HG02885 (cell line): ENCODE measurements around the gene FHL2.

Source experiments
- ATAC-seq: cut with Tn5 transposase; IDR thresholded peaks from one replicate; pipeline ENCODE4 v1.9.1; 2021; ENCODE audit warnings: mild to moderate bottlenecking; ENCODE audit not compliant: unreplicated experiment, poor library complexity

FHL2 gene

DNA sequence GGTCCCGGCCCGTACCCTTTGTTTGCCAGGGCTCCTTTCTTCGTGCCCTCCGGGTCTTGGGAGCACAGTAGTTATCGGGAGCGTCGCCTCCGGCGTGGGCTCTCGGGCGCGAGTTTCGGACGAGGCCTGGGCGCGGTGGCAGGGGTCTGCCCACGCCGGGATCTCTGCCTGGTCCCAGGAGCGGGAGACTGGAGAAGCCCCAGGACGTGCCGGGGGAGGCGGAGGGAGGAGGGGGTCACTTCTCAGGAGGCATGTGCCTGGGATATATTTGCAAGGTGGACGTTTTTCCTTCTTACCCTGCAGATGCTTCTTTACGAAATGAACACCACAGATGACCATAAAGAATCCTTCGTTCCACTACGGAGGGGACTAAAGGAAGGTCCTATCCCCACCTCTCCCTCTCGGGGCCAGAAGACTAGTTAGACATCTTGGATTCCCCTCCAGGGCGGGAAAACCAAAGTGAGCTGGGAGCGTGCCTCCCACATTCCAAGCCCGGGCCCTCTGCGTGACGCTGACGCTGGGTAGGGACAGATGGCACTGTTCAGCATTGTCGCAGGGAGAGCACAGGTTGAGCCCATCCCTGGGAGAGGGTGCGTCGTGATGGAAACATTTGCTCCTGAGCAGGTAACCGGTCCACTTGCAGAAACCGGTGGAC lies 483 bp upstream of the FHL2 start:
- ATAC-seq: no peak

DNA sequence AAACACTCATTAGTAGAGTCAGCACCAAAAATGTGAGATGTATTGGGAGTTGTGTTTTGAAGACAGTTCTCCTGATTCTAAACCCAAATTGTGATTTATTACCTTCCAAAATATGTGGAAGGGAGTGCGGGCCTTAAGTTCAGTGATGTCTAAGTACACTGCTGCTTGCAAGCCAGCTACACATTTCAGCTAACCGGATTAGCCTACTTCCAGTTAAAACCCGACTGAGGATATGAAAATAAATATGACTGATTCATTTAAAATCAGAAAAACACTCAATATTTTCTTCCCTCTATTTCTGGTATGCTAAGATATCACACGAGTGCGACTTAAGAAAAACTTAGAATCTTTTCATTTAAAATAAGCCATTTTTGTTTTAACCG lies 907 bp downstream of the FHL2 start:
- no peak for ATAC-seq

DNA sequence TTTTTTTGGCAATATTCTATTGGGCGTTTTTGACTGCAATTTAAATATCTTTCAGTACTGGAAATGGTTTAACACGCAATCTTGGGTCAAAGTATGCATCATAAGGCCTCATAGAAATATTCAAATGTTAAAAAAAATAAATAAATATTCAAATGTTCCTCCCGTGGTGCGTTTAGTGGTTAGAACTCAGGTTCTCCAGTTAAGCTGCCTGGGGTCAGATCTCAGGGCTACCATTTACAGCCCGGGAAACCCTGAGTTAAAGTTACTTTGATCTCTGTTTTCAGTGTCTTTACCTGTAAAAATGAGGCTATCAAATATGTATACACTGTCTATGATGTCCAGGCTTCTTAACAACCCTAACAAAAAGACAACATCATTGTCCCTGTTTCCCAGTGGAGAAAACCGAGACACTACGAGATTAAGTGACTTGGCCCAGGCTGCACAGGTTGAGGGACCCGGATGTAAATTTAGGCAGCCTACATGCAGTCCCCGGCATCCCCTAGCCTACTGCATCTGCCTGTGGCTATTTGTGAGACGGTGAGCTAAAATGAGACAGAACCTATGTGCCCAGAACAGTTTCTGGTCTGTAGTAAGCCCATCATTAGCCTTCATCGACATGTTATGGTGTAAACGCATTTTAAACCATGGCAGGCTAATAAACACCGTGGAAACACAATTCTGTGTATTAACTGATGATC lies 1.7 kb downstream of the FHL2 start:
- ATAC-seq: no peak

DNA sequence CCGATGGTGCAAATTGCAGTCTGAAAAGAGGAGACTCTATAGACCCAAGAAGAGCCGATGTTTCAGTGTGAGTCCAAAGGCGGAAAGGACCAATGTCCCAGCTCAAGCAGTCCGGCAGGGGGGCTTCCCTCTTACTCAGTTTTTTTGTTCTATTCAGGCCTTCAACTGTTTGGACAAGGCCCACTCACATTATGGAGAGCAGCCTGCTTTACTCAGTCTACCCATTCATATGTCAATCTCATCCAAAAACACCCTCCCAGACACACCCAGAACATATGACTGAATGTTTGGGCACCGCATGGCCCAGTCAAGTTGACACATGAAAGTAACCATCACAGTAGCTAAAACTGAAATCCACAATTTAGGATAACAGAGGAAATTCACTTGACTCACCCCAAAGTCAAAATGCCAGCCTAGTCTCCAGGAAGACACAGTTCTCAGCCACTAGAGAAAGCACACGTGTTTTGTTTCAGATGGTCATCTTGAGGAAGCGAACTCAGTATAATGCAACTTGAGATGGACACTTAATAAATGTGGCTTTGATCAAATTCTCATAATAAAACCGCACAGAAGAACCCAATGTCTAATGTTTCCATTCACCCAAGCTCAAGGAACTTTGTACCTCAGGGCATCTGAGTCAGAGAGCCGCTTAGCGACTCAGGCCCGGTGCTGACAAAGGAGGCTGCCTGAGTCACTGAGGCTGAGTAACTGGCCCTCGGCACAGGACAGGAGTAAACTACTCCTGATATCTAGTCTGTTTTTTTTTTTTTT lies 2.4 kb downstream of the FHL2 start:
- no peak for ATAC-seq

DNA sequence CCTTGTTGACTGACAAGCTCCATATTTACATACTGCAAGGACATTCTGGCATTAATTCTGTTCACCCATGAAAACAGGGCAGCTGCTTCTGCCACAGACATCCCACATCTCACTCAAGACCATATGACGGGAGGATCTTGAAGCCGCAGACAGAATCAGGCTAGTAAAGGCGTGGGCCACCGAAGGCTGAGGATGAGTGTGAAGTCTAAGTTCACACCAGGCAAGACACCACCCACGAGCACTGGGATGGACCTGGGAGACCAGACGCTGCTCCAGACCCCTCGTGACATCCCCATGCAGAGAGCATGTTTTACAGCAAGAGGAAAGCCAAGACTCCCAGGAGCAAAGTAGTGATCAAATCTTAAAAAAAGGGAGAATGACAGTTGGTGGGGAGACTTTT lies 3.2 kb downstream of the FHL2 start:
- no peak for ATAC-seq

DNA sequence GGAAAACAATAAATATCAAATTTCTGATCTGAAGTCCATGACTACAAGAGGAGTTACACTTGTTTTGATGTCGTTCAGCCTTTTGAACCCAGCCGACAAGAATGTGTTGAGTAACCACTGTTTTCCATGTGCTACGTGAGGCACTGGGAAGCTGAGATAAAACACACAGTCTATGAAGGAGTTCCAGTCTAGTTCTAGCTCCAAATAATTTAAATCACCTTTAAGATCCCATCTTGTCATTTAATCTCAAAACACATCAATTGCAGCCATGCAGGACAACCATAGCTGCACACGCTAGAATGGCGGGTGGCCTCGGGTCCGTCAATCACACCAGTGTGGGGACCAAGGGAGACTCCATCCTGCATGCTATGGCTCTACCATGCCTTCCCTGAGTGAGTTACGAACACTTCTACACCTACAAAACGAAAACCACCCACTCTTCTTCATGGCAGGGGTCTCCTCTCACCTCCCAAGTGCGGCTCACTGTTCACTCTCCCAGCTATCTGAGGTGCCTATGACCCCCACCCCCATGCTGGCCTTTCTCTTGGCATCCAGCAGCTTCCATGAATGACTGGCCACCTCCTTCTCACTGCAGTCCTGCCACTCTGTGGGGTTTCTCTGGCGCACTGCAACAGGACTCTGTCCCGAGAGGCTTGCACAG lies 3.8 kb downstream of the FHL2 start:
- no peak for ATAC-seq

DNA sequence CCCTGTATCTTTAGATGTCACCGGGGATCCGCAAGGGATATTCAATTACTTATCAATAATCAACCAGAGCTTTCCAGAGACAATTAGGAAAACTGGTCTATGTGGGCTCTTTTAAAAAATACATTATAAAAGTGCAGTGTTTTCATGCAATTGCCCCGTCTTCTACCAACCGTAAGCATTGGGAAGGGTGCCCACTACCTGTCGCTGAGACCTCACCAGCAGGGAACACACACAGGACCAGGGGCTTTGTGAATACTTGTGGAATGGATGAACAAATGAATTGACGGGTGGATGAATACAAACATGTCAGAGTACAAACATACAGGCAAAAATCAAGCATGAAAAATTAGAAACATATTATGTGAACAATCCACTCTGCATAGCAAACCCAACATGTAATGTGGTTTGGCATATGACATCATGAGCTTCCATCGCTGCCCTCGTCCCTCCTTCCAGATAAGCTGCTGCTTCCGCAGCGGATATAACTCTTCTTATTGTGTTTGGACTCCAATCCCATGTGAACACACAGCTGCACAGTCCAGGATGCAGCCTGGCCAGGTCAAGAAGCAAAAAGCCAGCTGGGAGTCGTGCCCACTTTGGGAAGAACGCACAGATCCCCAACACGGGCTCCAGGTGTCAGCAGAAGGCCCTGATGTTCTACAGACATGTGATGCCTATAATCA lies 5.3 kb downstream of the FHL2 start:
- no peak for ATAC-seq

DNA sequence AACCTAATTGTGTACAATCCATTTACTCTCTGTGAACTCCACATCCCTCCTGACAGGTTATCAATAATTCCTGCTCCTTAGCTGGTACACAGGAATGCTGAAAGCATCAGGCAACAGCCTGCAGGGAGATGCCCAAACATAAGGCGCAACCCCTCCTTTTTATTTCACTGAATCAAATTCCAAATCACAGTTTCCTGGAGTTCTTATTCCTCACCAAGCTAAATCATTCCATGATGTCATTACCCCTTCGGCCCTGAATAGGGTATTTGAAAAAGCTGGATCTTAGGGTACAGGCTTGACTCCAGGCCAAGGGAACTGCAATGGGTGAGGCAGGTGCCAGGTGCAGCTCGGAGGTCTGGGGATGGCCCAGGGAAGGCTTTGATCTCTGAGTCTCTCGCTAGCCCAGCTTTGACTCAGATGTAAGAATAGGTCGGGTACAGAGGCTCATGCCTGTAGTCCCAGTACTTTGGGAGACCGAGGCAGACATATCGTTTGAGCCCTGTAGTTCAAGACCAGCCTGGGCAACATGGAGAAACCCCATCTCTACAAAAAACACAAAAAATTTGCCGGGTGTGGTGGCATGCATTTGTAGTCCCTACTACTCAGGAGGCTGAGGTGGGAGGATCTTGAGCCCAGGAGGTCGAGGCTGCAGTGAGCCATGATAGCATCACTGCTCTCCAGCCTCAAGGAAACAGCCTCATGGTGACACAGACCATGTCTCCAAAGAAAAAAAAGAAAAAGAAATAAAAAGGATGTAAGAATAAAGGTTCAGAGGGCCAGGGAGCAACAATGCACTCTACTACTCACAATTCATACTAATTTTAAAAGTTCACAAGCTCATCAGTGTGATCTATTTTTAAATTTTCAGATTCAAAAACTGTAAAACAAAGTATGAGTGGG lies 6.8 kb downstream of the FHL2 start:
- no peak for ATAC-seq

DNA sequence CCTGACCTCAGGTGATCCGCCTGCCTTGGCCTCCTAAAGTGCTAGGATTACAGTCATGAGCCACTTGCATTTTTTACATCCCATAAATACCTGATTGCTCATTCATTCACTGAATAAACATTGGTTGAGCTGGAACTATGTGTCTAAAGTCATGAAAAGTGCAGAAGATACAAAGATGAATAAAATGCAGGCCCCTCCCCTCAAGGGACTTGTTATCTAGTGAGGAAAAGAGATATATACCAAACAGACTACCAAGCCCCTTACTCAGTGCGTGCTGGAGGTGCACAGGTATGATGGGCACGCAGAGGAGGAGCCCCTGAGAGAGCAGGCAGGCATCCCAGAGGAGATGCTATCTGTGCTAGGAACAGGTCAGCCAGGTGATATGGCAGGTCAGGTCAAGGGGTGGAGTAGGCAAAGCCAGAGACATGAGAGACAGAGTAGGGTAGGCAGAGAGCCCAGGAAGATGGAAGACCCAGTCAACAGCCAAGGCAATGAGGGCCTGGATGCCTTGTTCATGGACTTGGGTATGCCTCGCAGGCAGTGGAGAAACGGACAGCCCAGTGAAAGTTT lies 7.7 kb downstream of the FHL2 start:
- no peak for ATAC-seq

DNA sequence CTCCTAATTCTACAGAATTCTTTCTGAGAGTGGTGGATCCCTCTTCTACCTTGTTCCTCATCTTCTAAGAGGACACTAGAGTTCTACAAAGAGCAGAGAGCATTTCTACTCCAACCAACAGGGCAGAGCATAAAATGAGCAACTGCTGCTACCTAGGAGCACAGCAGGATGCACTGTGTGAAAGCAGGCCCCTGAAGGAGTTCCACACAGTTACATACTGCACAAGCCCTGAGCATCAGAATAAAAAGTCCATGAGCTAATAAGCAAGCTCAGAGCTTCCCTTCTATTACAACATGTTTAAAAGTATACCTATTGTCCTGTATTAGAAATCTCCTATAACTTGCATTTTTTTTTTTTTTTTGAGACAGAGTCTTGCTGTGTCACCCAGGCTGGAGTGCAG lies 8.4 kb downstream of the FHL2 start:
- no peak for ATAC-seq

DNA sequence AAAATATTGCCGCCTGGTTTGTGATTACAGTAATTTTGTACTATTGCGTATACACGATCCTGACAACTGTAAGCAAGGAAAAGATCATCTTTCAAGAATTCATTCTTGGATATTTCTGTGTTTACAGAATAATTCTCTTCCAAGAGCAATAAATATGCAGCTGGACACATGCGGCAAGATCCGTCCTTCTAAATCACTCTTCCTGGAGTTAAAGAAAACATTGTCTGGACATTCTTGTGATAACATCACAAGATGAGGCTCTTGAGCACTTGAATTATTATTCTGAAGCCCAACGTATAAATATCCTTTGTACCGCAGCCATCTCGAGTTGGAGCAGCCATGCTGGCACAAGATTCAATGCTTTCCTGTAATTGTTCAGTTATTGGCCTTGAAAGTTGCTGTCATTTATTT lies 9.9 kb downstream of the FHL2 start:
- no peak for ATAC-seq

DNA sequence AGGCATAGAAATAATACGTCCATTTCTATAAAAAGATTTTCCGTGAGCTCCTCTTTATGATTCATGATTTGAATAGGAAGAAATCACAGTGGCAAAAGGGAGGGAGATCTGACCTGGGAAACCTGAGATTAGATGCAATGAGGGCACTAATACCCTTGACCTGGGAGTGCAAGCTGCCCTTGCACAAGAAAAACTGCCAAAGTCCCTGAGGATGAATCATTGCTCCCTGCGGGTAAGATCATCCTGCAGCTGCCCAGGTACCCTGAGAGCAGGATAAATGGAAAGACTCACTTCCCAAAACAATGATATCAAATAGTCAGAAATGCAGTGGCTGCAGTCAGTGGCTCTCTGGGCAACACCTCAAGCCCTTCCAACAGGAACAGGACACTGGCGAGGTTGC lies 11.6 kb downstream of the FHL2 start:
- no peak for ATAC-seq

DNA sequence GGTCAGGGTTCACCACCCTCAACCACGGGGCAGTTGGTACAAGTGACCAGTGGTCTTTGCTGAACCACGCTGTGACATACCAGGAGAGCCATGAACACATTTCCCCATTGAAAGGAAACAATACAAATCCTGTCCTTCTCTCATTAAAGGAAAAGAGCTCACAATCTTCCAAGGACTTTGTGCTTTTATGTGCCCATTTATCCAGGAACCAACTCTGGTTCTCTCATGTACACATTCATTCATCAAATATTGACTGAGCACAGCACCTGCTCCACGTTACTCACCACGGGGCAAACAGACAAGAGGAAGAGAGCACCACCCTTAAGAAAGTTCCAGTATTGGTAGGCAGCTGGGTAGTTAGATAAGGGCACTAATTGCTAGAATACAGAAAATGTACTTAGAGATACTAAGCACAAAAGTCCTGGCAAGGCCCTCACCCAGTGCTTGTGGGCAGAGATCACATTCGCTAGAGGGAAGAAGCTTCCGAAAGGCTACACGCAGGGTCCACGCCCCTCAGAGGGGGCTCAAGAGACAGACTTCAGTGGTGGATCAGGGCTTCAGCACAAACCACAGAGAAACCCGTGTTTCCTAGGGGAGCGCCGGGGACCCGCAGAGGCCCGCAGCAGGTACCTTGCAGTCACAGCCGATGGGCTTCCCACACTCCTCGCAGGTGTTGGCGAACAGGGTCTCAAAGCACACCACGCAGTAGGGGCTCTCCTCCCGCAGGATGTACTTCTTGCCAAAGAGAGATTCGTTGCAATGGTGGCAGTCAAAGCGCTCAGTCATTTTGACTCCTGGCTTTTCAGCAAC lies 12.9 kb downstream of the FHL2 start:
- no peak for ATAC-seq

DNA sequence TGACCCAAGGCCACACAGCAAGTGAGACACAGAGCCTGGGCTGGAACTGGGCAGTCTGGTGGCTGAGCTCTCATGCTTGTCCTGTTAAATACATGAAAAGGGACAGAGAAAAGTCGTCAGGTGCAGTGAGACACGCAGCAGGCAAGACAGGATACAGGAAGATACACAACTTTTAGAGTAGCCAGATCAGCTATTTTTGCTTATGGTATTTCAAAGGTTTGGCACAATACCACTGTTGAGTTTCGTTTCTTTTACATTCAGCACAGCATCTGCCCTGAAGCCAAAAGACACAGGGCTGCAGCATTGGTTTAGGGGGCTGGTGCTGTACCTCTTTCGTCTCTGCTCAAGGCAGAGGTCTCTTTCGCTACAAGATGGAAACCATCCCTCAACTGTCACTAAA lies 14.0 kb downstream of the FHL2 start:
- ATAC-seq: no peak

DNA sequence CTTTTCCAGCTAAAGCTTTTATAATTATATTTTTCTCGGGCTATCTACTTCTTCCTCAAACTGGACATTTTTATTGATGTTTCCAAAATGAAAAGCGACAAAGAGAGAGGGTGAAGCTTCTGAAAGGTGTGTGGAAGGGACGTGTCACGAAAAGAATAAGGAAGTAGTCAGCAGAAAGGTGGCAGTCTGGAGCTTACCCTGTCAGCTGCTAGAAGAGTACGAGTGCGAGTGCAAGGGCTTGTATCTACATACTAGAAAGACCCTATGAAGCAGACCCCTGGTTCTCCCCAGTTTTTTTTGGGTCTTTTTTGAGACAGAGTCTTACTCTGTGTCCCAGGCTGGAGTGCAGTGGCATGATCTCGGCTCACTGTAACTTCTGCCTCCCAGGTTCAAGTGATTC lies 14.6 kb downstream of the FHL2 start:
- no peak for ATAC-seq

DNA sequence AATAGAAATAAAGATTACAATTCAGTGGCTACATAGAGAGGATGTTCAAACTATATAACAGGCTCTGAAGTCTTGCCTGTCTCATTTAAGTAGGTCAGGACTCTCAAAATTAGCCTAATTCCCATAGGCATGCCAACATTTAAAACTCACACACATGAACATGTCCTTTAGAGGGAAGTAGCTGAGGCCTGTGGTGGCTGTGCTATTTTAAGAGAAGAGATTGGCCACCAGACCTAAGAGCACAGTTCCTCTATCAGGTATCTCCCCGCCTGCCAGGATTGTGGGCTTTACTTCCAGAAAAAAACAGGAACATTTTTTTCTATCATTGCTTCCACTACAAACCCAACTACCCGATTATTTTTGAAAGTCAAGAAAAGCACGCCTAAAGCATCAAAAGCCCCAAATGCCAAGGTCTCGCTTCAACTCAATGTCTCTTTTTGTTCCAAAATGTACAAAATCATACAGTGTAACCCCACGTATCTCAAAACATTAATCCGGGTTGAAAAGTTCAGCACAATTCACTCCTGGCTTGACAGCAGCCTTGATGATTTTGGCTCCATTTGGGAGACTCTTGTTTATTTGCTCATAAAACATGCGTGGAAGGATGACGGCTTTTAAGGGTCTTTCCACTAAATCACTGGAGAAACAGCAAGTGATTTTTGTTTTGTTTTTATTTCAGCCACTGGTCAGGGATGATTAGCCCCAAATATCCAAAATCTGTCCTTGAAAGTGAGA lies 15.3 kb downstream of the FHL2 start:
- ATAC-seq: no peak

DNA sequence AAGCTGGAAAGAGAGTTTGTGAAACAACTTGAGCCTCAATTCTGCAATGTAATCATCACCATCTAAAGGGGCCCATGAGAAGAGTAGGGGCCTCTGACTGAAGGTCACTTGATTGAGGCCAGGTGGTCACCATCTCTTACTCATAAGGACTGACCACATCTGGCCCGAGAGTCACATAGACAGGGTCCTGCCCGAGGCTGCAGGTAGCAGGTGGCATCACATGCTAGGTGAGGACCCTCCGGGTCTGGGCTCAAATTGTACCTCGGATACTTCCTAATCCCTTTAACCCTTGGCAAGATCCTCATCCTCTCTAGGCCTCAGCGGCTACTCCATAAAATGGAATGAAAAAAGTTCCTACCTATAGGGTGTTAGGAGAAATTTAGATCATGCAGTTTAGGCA lies 16.7 kb downstream of the FHL2 start:
- ATAC-seq: no peak
